ENCODE results near the gene ZNF557.

The ZNF557 gene

GRCh38 chr19:7076151-7076550 lies 6.6 kb downstream of the ZNF557 start:
- DNase-seq, result no peak

GRCh38 chr19:7078008-7078407 lies 8.5 kb downstream of the ZNF557 start:
- no peak for DNase-seq

GRCh38 chr19:7083076-7083956 lies 13.8 kb downstream of the ZNF557 start:
- DNase-seq, result no peak

- DNase-seq, result no peak
Measured at GRCh38 chr19:7088999-7089398, 19.5 kb downstream of the ZNF557 start.

- DNase-seq, result no peak
Measured at GRCh38 chr19:7098096-7098495, 28.6 kb downstream of the ZNF557 start.

- DNase-seq, result peak; percentile 94
Measured at GRCh38 chr19:7098701-7099596, 29.4 kb downstream of the ZNF557 start.

GRCh38 chr19:7099597-7099921 lies 30.1 kb downstream of the ZNF557 start:
- DNase-seq, result no peak

- DNase-seq, result no peak
Measured at GRCh38 chr19:7101498-7102253, 32.2 kb downstream of the ZNF557 start.

- DNase-seq, result peak; percentile 78
Measured at GRCh38 chr19:7104747-7105447, 35.4 kb downstream of the ZNF557 start.

- no peak for DNase-seq
Measured at GRCh38 chr19:7106711-7107657, 37.5 kb downstream of the ZNF557 start.

GRCh38 chr19:7109678-7110289 lies 40.3 kb downstream of the ZNF557 start:
- no peak for DNase-seq

- no peak for DNase-seq
Measured at GRCh38 chr19:7112675-7113074, 43.2 kb downstream of the ZNF557 start.

GRCh38 chr19:7113233-7113632 lies 43.7 kb downstream of the ZNF557 start:
- DNase-seq, result no peak

GRCh38 chr19:7115721-7116120 lies 46.2 kb downstream of the ZNF557 start:
- DNase-seq, result no peak

GRCh38 chr19:7117248-7117647 lies 47.7 kb downstream of the ZNF557 start:
- no peak for DNase-seq

- DNase-seq, result no peak
Measured at GRCh38 chr19:7119582-7119981, 50.1 kb downstream of the ZNF557 start.

GRCh38 chr19:7120499-7120898 lies 51.0 kb downstream of the ZNF557 start:
- no peak for DNase-seq

- no peak for DNase-seq
Measured at GRCh38 chr19:7122701-7123100, 53.2 kb downstream of the ZNF557 start.

- no peak for DNase-seq
Measured at GRCh38 chr19:7124782-7125181, 55.3 kb downstream of the ZNF557 start.

GRCh38 chr19:7125221-7125620 lies 55.7 kb downstream of the ZNF557 start:
- DNase-seq, result no peak

GRCh38 chr19:7126132-7126531 lies 56.6 kb downstream of the ZNF557 start:
- DNase-seq, result no peak

Data from suppressor macrophage treated with lipopolysaccharide for 4 hours (primary cell).